NCI-H2081 treated with DMSO at 0.1 percent for 48 hours (cell line): ENCODE results near the gene NDUFA5.
"Not testable (repeated sequence)": the region's sequence is repeated elsewhere in the genome, so short reads cannot be mapped to it uniquely, and the experiment has no call there.

ENCODE experiments used
- DNase-seq: peaks from one replicate; lab custom pipeline; 2025; lab: John Stamatoyannopoulos, UW

NDUFA5 gene

GRCh38 chr7:123557016-123557397 lies 611 bp downstream of the NDUFA5 start:
- no peak for DNase-seq

- DNase-seq: no peak
These were observed 2.1 kb downstream of the NDUFA5 start for GRCh38 chr7:123555484-123555883.

- no peak for DNase-seq
These were observed 4.5 kb downstream of the NDUFA5 start for GRCh38 chr7:123553159-123553558.

GRCh38 chr7:123552641-123553040 lies 5.0 kb downstream of the NDUFA5 start:
- DNase-seq: no peak

- DNase-seq: not testable (repeated sequence)
These were observed 5.5 kb downstream of the NDUFA5 start for GRCh38 chr7:123552134-123552533.

- DNase-seq: no peak
These were observed 9.2 kb downstream of the NDUFA5 start for GRCh38 chr7:123548406-123548805.

GRCh38 chr7:123539871-123540270 lies 17.7 kb downstream of the NDUFA5 start:
- DNase-seq: no peak

- no peak for DNase-seq
These were observed 18.7 kb downstream of the NDUFA5 start for GRCh38 chr7:123538897-123539296.

GRCh38 chr7:123538189-123538714 lies 19.4 kb downstream of the NDUFA5 start:
- DNase-seq: no peak

GRCh38 chr7:123537026-123537642 lies 20.5 kb downstream of the NDUFA5 start:
- no peak for DNase-seq

GRCh38 chr7:123535517-123535916 lies 22.1 kb downstream of the NDUFA5 start:
- no peak for DNase-seq

GRCh38 chr7:123534383-123535260 lies 23.0 kb downstream of the NDUFA5 start, which contains the start of gene IQUB:
Gene IQUB, minus strand, starts transcription at chr7:123534595. Its CDS starts 22,255 bp downstream, at chr7:123512340.
- DNase-seq: peak; percentile 93

- no peak for DNase-seq
These were observed 23.7 kb downstream of the NDUFA5 start for GRCh38 chr7:123533929-123534382.

GRCh38 chr7:123533553-123533917 lies 24.1 kb downstream of the NDUFA5 start:
- DNase-seq: no peak

GRCh38 chr7:123532788-123533552 lies 24.6 kb downstream of the NDUFA5 start:
- not testable (repeated sequence) for DNase-seq

GRCh38 chr7:123532343-123532742 lies 25.3 kb downstream of the NDUFA5 start:
- not testable (repeated sequence) for DNase-seq

- DNase-seq: not testable (repeated sequence)
These were observed 27.5 kb downstream of the NDUFA5 start for GRCh38 chr7:123530035-123530591.

GRCh38 chr7:123528265-123528664 lies 29.4 kb downstream of the NDUFA5 start:
- no peak for DNase-seq

- DNase-seq: not testable (repeated sequence)
These were observed 29.8 kb downstream of the NDUFA5 start for GRCh38 chr7:123527712-123528225.

GRCh38 chr7:123526533-123526932 lies 31.1 kb downstream of the NDUFA5 start:
- DNase-seq: not testable (repeated sequence)

GRCh38 chr7:123522066-123522465 lies 35.6 kb downstream of the NDUFA5 start:
- DNase-seq: no peak

GRCh38 chr7:123505221-123505620 lies 52.4 kb downstream of the NDUFA5 start:
- no peak for DNase-seq
